Heart left ventricle (tissue), 16 donors: Measurements from ENCODE around the gene HAGHL. TPM values are rescaled to one million over a fixed set of nuclear protein-coding genes. Genes with fewer than 3 reads are reported as not detected.

Experiments used
- ATAC-seq, 4 donors: fragments of 200-7000 bp; cut with Tn5 transposase; one replicate each; pipeline ENCODE4 v1.9.1; 2020 to 2022; ENCODE audit warnings: moderate library complexity in 4 of 4, mild to moderate bottlenecking in 3 of 4, moderate number of reproducible peaks in 1 of 4
- DNase-seq, 5 donors: peaks; one replicate each; pipeline ENCODE4 v3.0.0-alpha.2; 2020
- H3K27ac ChIP-seq, 12 donors: fragments of 200-600 bp; sonication (generic) in 4 of 12; one replicate each; pipeline versions ENCODE4 v1.5.0 to v1.8.0; 2016 to 2022; ENCODE audit warnings: mild to moderate bottlenecking in 2 of 12
- H3K27me3 ChIP-seq, 9 donors: fragments of 200-600 bp; sonication (generic) in 2 of 9; one replicate each; pipeline versions ENCODE4 v1.5.1 to v1.8.0; 2016 to 2022; ENCODE audit warnings: mild to moderate bottlenecking in 3 of 9
- H3K36me3 ChIP-seq, 9 donors: fragments of 200-600 bp; sonication (generic) in 2 of 9; one replicate each; pipeline versions ENCODE4 v1.5.0 to v1.8.0; 2018 to 2022; ENCODE audit warnings: mild to moderate bottlenecking in 2 of 9
- H3K4me1 ChIP-seq, 12 donors: fragments of 200-600 bp; sonication (generic) in 4 of 12; one replicate each; pipeline versions ENCODE4 v1.5.0 to v1.8.0; 2016 to 2022; ENCODE audit warnings: mild to moderate bottlenecking in 3 of 12
- H3K4me3 ChIP-seq, 12 donors: fragments of 200-600 bp; sonication (generic) in 4 of 12; one replicate each; pipeline versions ENCODE4 v1.5.0 to v1.8.0; 2017 to 2022; ENCODE audit warnings: mild to moderate bottlenecking in 9 of 12, moderate library complexity in 4 of 12
- H3K9me3 ChIP-seq, 12 donors: fragments of 200-600 bp; sonication (generic) in 4 of 12; one replicate each; pipeline versions ENCODE4 v1.5.0 to v1.8.0; 2016 to 2022; ENCODE audit warnings: mild to moderate bottlenecking in 1 of 12
- POLR2A ChIP-seq, 2 donors: fragments of 450-650 bp; IDR thresholded peaks; one replicate each; pipeline ENCODE4 v1.6.1; 2017; ENCODE audit warnings: antibody characterized with exemption in 2 of 2, mild to moderate bottlenecking in 2 of 2, moderate library complexity in 2 of 2
- WGBS, 4 donors: extraction: QIAGEN DNeasy Blood & Tissue Kit in 2 of 4; methylation state at CpG; one replicate each; pipeline versions ENCODE4 v1.1.5 to v1.1.7; 2013 to 2018; 5-methylcytosine and 5-hydroxymethylcytosine counted together
- intact Hi-C, 10 donors: fragments of 100-400 bp; cut with DNase I; formaldehyde crosslinking; loops; one replicate each; pipeline versions ENCODE4 v1.11.1 to v1.14.2; 2022
- polyA plus RNA-seq, 2 donors: library from polyadenylated mRNA; stranded (reverse); fragments of 200-250 nt; gene quantifications; one replicate each; pipeline ENCODE4 v1.2.3, GENCODE V29; 2013
- total RNA-seq, 9 donors: library from RNA; depleted of rRNA in 2 of 9; stranded (reverse); fragments of >200 nt in 2 of 9; fragmentation: NEBNext Ultra II Directional in 3 of 9; extraction: Animal tissue kit (Norgen Biotek cat#: 25700) in 3 of 9; gene quantifications; one replicate each; pipeline versions ENCODE4 v1.1.0 to v1.2.4, GENCODE V29; 2016 to 2023
- TF ChIP-seq, protein P1 (sequence below), 12 donors: fragments of 200-600 bp; sonication (generic) in 4 of 12; IDR thresholded peaks; one replicate each; pipeline versions ENCODE4 v1.5.0 to v1.8.0; 2018 to 2022; ENCODE audit warnings: antibody characterized with exemption in 12 of 12, mild to moderate bottlenecking in 5 of 12
- donor health status: ischemic (EF 13 %, LVEDD 7.1; RV severe dilation, severe dysfunction).
- donor health status: healthy with polysubstance abuse.
- donor health status: DM: no; HTN: yes; CAD: no.
- donor health status: DM: no; HTN: no; CAD: no.
- donor health status: ischemic (EF 25% LVEDD 6.9; RV normal size, moderate dysfunction).
- donor health status: ischemic (EF 25% LVEDD 5.7; RV mildly dilated, moderate dysfunction).
- donor health status: healthy.
- donor health status: DM: yes; HTN: yes; CAD: no.
- donor health status: ischemic (EF 35%, LVEDD 5.7; RV mildly dilated, moderate dysfunction).
- donor health status: nonischemic (EF 11% LVEDD 7.7; RV severe dilation, severe dysfunction).
- donor health status: DM: yes; HTN: yes; CAD: no.
- donor health status: PGD.
- donor health status: ischemic (EF 29% LVEDD 5.4; RV normal size, mild dysfunction).
- donor health status: nonischemic (EF 23%, LVEDD 6.1; RV moderate dilation, normal function).

HAGHL gene
- total and polyA plus RNA-seq, 11 donors, result 5.0 to 44.2 (median 11.9) TPM

DNA sequence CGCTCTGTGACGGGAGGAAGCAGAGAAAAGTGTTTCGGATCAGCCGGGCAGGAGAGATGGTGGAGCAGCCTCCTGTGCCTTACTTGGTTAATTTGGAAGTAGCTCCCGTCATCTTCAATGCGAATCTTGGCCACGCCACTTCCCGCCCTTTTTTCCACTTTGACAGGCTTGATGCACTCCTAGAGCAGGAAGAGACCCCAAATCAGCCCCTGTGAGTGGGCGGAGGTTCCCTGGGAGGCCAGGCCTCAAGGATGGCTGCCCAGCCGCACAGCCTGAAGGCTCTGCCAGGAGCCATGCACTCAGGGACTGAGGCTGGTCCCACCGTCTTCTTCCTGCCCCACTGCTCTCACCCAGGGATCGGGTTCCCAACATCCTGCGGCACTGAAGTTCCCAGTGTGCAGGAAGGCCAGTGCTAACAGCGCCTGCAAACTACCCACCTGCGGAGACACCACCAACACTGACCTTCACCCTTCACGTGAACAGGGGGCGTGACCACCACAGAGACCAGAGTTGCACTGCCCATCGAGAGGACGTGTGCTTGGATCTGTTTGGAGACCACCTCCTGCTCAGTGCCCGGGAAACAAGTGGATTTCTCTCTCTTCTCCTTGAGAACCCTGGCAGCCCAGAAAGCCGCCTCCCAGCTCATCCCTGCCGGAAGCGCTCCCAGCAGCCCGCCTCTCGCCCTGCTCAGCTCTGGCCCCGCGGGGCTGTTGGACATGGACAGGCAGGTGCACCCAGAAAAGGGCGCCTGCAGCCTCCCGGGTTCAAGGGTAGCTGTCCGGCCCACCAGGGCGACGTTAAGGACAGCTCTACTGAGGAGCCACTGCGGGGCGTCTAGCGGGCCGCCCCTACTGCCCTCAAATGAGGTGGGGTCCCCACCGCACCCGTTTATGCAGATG is 12.9 kb downstream of the HAGHL start:
- Histone ChIP-seq H3K27ac (peak overlapping the region in 5 of 12 donors; percentile 82 to 90 (median 85)), H3K4me1 (peaks cover 4 to 18% (median 12%) of the 10 kb centered on the region in 12 donors), H3K9me3 (no peaks in the 10 kb centered on the region), H3K27me3 (peaks cover 0 to 21% (median 0%) of the 10 kb centered on the region in 9 donors), H3K4me3 (peak overlapping the region; percentile 76 to 100 (median 97)), H3K36me3 (peaks cover 0 to 39% (median 33%) of the 10 kb centered on the region in 9 donors)
- no peak for ATAC-seq
- no peak for TF ChIP-seq POLR2A (IDR thresholded peaks at IDR 0.05)
- TF ChIP-seq, protein P1, sequence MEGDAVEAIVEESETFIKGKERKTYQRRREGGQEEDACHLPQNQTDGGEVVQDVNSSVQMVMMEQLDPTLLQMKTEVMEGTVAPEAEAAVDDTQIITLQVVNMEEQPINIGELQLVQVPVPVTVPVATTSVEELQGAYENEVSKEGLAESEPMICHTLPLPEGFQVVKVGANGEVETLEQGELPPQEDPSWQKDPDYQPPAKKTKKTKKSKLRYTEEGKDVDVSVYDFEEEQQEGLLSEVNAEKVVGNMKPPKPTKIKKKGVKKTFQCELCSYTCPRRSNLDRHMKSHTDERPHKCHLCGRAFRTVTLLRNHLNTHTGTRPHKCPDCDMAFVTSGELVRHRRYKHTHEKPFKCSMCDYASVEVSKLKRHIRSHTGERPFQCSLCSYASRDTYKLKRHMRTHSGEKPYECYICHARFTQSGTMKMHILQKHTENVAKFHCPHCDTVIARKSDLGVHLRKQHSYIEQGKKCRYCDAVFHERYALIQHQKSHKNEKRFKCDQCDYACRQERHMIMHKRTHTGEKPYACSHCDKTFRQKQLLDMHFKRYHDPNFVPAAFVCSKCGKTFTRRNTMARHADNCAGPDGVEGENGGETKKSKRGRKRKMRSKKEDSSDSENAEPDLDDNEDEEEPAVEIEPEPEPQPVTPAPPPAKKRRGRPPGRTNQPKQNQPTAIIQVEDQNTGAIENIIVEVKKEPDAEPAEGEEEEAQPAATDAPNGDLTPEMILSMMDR (IDR thresholded peaks at IDR 0.05), result no peak
- WGBS, 4 donors, result 44 to 47% (median 45%) methylated on average over 35 to 38 of the region's 38 CpGs
- peak in 1 of 5 donors; percentile 8 for DNase-seq
- intact Hi-C loops, result loop anchor here in 2 of 10 donors (2.0 kb wide), 1 partner anchor 29 kb away; no protein-coding TSS in a partner anchor

GRCh38 chr16:740459-740763 is 13.5 kb downstream of the HAGHL start:
- TF ChIP-seq, protein P1 (IDR thresholded peaks at IDR 0.05), result no peak
- no peak for TF ChIP-seq POLR2A (IDR thresholded peaks at IDR 0.05)
- Histone ChIP-seq H3K36me3 (peaks cover 0 to 36% (median 27%) of the 10 kb centered on the region in 9 donors), H3K27ac (peak overlapping the region in 10 of 12 donors; percentile 74 to 90 (median 80)), H3K27me3 (peaks cover 0 to 27% (median 0%) of the 10 kb centered on the region in 9 donors), H3K9me3 (no peaks in the 10 kb centered on the region), H3K4me1 (peaks cover 4 to 18% (median 12%) of the 10 kb centered on the region in 12 donors), H3K4me3 (peak overlapping the region; percentile 76 to 100 (median 97))
- no peak for DNase-seq
- intact Hi-C loops, result loop anchor here in 2 of 10 donors (2.0 kb wide), 1 partner anchor 30 kb away; no protein-coding TSS in a partner anchor
- WGBS, 4 donors, result 0 to 10% (median 1%) methylated on average over 4 to 22 of the region's 22 CpGs
- ATAC-seq, result peak in 3 of 4 donors; percentile 32 to 42 (median 33)

DNA sequence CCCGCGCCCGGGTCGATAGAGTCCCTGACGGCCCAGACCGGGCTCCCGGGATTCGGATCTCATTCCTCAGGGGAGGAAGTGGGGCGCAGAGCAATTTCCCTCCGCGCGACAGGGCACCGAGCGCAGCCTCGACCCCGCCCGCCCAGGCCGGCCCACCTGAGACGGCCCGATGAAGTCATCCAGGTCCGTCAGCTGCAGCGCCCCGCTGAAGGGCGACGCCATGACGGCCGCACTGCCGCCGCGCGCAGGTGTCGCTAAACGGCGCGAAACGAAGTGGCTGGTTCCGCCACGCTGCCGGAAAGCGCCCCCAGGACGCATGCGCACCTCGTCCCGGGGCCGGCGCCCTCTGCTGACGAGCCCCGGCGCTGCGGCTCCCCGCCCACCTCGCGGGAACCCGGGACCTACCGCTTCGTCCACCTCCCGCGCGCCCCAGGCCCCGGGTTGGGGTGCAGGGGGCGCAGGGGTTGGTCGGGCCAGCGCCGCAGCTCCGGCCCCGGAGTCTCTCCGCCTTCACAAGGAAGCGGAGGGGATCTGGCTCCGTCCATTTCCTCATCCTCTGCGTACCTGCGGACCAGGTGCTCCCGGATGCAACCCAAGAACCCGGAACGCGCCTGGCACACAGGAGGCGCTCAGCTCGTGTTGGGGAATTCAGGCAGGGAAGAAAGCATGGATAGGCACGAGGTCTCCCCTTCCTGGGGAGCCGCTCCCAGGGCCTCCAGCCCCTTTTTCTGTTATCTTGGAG is 14.0 kb downstream of the HAGHL start, which contains the start of gene CIAO3:
Gene CIAO3, minus strand, starts transcription at position 234 of the 742 bp plus-strand sequence. Its CDS starts 12 bp downstream, at position 222.
- 0 to 2% (median 1%) methylated on average over 28 to 79 of the region's 79 CpGs for WGBS, 4 donors
- peak within 1 kb of the TSS; percentile 76 to 100 (median 97) for H3K4me3 ChIP-seq
- DNase-seq, result peak; percentile 89 to 96 (median 92)
- TF ChIP-seq, protein P1 (IDR thresholded peaks at IDR 0.05), result peak; percentile 90 to 100 (median 95)
- peak; percentile 10 to 75 for TF ChIP-seq POLR2A (IDR thresholded peaks at IDR 0.05)
- peak; percentile 61 to 95 (median 94) for ATAC-seq
- intact Hi-C loops, result loop anchor here in 4 of 10 donors (1.0 to 2.0 kb wide), 3 partner anchors 27 to 30 kb away; no protein-coding TSS in a partner anchor
- H3K27me3 ChIP-seq, result peaks cover 0 to 27% (median 0%) of the 10 kb centered on the region in 9 donors
- H3K9me3 ChIP-seq, result no peaks in the 10 kb centered on the region
- H3K27ac ChIP-seq, result peak within 1 kb of the TSS in 10 of 12 donors; percentile 74 to 90 (median 80)
- H3K4me1 ChIP-seq, result peaks cover 4 to 18% (median 12%) of the 10 kb centered on the region in 12 donors
- H3K36me3 ChIP-seq, result peaks cover 0 to 31% (median 22%) of the 10 kb centered on the region in 9 donors
